Endometrial microvascular endothelial cells (primary cell): Measurements from ENCODE around the gene FAM240B. TPM values are rescaled to one million over a fixed set of nuclear protein-coding genes. Genes with fewer than 3 reads are reported as not detected.

Source experiments
- in situ Hi-C: cut with HindIII; loops from 2 replicates; pipeline ENCODE4 v1.10.0; 2017; ENCODE audit warnings: low sequenced_read_pairs, low pct_unique_long_range_greater_than_20kb; ENCODE audit errors: inconsistent ontology term
- total RNA-seq: library from RNA; depleted of rRNA; stranded (reverse); fragments of >200 nt; gene quantifications from one replicate; pipeline ENCODE4 v1.2.3, GENCODE V29; 2015; ENCODE audit errors: inconsistent ontology term

Gene FAM240B
- total RNA-seq, 1 donor from 2014 or later: not detected

GRCh38 chr9:38707885-38708637 lies 11.9 kb downstream of the FAM240B start:
- in situ Hi-C loops: no loop called here

GRCh38 chr9:38706493-38706892 lies 13.4 kb downstream of the FAM240B start:
- in situ Hi-C loops: no loop called here

DNA sequence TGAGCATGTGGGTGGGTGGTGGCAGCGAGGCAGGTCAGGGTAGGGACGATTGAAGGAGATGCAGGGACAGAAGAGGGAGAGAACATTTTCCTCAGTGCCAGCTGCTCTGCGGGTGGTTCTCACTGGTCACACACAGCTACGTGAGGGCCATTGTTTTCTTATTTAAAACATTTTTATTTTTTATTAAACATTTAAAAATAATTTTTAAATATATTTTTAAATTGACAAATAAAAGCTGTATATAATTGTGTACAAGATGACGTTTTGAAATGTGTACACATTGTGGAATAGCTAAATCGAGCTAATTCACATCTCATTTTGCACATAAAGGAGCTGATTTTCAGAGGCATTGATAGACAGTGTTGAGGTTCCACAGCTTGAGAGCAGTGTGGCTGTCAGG lies 14.0 kb downstream of the FAM240B start:
- in situ Hi-C loops: no loop called here

DNA sequence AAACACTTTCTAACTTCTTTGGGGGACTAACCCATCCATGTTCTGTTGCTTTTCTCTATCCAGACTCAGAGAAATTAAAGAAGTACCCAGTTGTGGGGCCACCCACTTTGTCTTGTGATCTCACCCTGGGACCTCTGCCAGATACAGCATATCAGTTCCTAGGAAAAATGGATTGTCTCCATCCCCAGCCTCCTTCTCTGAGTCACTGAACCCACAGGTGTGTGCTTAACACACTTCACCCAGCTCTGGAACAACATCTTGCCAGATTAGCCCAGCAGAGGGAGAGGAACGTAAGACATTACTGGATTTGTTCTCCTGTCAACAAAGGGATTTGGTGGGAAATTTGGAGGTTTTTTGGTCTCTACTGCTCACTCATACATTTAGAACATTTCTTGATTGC lies 19.2 kb downstream of the FAM240B start:
- in situ Hi-C loops: no loop called here

- in situ Hi-C loops: no loop called here
Measured at GRCh38 chr9:38699337-38699736, 20.6 kb downstream of the FAM240B start.

DNA sequence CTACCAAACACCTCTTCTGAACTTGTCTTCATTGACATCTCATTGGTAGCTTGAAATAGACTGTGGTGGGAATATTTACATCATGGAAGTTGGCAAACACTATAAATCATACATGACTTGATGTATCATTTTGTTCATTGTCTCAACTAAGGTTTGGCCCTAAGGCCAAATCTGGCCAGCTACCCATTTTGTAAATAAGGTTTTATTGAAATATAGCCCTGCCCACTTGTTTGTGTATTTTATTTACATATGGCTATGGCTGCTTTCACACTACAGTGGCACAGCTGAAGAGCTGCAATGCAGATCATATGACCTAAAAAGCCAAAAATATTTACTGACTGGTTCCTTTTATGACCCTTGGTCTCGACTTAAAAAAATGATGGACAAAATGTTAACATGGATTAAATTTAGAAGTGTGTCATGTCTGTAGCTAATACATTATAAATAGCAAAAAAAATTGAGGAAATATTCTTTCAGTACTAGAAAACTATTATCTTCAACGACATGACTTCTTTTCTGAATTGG lies 22.1 kb downstream of the FAM240B start:
- in situ Hi-C loops: no loop called here

GRCh38 chr9:38696999-38697398 lies 22.9 kb downstream of the FAM240B start:
- in situ Hi-C loops: no loop called here

DNA sequence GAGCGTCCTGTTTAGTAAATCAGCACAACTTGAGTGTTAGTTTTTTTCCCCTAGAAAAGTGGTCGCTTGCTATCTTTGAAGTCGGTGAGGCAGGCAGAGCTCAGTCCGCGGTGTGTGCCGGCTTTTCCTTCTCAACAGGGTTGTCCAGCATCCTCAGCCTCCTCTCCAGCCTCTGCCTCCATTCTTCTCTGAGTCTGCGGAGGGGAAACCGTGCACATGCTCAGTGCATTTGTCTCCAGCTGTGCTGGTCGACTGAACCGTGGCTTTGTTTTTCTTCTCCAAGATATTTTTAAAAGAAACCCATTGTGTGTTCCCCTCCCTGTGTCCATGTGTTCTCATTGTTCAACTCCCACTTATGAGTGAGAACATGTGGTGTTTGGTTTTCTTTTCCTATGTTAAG lies 25.3 kb downstream of the FAM240B start:
- in situ Hi-C loops: no loop called here

DNA sequence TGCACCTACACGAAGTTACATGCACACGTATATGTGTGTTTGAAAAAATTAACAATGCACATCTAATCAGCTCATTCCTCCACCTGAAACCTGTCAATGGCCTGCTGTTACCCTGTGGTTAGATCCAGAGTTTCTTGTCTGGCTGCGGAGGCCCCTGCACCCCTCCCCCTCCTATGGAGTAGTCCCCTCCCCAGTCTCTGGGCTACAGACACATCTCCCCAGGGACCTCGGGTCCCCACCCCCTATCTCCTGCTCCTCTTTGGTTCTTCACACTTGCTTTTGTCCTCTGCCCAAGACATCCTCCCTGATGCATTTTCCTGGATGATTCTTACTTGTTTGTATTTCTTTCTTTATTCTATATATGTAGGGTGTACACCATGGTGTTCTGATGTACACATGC lies 27.2 kb downstream of the FAM240B start:
- in situ Hi-C loops: no loop called here

GRCh38 chr9:38690574-38690973 lies 29.4 kb downstream of the FAM240B start:
- in situ Hi-C loops: no loop called here

DNA sequence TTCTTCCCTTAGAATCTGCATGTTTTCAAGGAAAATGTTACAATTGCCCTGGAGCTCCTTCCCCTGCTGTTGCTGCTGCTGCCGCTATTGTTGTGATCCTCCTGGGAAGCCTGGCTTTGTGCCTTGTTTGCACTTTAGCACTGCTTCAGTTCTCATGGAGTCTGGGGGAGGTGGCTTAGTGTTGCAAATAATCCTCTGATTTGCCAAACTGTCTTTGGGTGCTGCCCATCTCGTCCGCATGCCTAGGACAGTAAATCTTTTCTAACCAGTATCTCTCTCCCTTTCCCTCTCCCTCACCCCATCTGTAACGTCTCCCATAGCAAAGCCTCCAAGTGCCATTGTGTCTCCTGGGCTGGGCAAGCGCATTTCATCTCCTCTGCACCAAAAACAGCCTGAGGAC lies 30.3 kb downstream of the FAM240B start:
- in situ Hi-C loops: no loop called here

DNA sequence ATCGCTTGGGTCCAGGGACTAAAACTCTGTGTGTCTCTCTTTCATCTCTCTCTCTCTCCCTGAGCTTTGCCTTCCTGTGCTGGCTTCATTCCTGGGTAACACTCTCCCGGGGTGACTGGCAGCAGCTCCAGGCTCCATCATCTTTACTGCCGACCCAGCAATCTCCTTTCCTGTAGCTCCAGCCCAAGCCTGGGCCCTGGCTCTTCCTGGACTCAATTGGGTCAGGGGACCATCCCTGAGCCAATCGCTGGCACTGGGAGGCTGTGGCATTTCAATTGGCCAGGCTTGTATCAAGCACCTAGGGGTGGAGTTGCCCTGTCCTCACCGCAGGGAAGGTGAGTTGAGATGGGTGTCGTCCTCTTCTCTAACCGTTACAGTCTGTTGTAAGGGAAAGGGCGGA lies 31.9 kb downstream of the FAM240B start:
- in situ Hi-C loops: no loop called here

DNA sequence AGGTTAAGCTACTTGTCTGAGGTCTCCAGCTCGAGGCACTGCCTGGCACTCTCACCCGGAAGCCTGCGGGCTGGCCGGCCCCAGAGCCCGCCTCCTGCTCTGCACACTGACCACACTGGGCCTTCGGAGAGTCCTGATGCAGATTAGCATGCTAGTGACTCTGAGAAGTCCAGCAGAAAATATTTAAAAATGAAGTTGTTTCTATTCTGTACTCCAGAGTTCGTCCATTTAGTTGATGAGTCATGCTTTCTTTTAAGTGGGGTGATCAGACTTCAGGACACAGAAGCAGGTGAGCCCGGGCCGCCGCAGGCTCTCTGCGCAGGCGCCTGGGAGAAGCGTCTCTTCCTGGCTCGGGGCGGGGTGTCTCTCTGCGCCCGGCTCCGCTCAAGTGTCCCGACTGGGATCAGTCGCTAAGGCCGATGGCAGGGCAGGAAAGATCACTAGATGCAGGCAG lies 32.5 kb downstream of the FAM240B start:
- in situ Hi-C loops: no loop called here

DNA sequence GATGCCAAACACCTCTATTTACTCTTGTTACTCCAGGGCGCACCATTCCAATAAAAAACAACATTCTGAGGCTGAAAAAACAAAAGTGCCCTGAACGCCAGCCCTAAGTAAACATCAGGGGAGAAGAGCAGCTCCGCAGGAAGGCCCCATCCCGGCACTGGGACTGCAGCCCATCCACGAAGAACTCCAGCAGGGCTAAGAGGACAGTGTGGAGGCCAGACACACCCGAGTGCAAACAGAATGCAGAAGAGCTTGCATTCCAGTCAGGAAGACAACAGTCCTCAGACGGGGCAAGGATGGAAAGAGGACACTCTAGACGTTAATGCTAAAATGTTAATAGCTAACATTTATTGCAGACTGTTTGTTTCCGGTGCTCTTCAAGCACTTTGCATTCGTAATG lies 33.0 kb downstream of the FAM240B start:
- in situ Hi-C loops: no loop called here

DNA sequence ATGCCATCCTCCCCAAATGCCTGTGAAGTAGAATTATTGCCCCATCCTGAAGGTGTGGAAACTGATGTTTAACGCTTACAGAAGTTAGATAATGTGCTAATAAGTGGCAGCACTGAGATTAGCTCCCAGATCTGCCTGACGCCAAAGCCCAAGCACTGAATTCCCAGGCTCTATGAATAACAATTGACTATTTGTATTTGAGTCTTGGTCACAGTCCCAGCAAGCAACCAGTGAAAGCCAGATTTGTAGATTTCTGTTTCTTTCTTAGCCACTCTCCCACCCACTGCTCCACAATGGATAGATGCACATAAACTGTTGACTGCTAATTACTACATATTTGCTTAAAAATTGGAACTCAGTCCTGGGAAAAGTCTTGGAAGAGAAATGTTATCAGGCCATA lies 34.4 kb downstream of the FAM240B start:
- in situ Hi-C loops: no loop called here

DNA sequence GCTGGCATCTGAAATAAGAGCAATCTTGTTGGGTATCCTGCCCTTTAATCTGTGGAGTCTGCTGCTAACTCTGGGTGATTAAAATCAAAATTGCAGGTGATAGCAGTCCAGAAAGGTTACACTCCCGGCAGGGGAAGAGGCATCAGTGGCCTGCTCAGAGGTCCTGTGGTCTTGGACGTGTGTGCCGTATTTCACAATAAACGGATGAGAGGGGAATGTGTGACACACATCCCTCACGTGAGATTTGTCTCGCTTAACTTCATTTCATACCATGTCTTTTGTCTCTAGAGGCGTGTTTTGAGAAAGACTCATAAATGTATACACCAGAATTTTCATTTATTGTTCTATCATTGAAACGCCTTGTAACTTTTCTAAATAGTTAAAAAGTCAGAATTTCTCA lies 36.6 kb downstream of the FAM240B start:
- in situ Hi-C loops: no loop called here

GRCh38 chr9:38682713-38683112 lies 37.2 kb downstream of the FAM240B start:
- in situ Hi-C loops: no loop called here

- in situ Hi-C loops: no loop called here
Measured at GRCh38 chr9:38681747-38682227, 38.1 kb downstream of the FAM240B start.

DNA sequence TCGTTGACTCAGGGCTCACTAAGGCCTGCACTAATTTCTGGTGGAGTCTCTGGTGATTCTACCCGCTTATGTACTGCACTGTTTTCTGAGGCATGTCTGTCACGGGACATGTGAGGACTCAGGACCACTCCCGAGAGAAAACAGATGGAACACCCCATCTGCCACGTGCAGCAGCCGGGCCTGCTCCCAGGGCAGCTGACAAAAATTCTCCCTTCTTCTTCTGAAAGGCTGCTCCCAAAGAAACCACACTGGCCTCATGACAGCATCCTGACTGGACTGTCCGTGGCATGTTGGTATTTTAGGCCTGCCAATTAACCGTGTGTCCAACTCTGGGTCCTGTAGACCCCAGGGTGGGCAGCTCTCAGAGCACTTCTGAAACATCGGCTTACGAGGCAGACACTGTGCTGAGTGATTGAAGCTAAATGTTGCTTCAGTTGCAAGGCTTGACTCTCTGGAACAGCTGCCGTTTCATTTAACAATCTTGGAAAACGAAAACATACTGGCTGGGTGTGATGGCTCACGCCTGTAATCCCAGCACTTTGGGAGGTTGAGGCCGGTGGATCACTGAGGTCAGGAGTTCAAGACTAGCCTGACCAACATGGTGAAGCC lies 39.0 kb downstream of the FAM240B start:
- in situ Hi-C loops: no loop called here

DNA sequence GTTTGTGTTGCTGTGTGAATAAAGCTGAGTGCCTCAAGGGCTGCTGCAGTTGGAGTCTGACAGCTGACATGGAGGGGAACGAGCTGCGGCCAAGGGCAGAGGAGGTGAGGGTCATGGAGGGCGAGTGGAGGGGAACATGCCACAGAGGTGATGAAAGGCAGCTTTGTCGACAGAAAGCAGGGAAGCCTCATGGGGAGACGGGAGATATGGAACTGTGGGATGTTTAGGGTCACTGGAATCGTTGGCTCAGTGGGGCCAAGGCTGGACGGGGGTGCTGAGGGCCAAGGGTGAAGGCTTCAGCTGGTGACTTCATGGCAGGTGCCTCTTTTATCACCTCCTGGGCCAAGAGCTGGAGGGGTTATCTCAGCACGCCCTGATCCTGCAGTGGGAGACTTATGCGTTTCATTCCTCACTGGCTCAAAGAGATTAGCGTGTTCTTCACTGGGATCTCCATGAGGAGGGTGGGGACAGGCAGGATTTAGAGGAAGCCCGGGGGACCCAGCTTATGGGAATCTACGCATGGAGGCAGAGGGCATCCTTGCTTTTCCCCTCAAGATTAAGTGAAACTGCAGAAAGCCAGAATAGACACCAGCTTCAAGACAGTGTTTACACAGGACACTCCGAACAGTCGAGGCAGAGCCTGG lies 42.2 kb downstream of the FAM240B start:
- in situ Hi-C loops: no loop called here
